Measurements from ENCODE around the gene SERPINI1.

Gene SERPINI1

GRCh38 chr3:167872032-167872431 is 136.5 kb downstream of the SERPINI1 start:
- Histone ChIP-seq H3K9ac (ENCODE audit: low read depth, low read length) (no peak overlapping the region), H3K27ac (ENCODE audit: low read length) (no peak overlapping the region), H3K4me1 (ENCODE audit: insufficient read depth, low read length) (0 out of 2 replicates have a peak, but pooled peaks cover 2% of the 10 kb centered on the region), H3K9me3 (ENCODE audit: insufficient read depth, low read depth, low read length) (no peaks in the 10 kb centered on the region), H3K36me3 (ENCODE audit: insufficient read depth, low read depth, low read length) (no peaks in the 10 kb centered on the region), H3K4me3 (ENCODE audit: low read length) (no peak overlapping the region), H3K27me3 (ENCODE audit: insufficient read depth, low read length) (no peaks in the 10 kb centered on the region)

GRCh38 chr3:167872941-167873340 is 137.4 kb downstream of the SERPINI1 start:
- no peak overlapping the region for H3K27ac ChIP-seq (ENCODE audit: low read length)
- no peaks in the 10 kb centered on the region for H3K36me3 ChIP-seq (ENCODE audit: insufficient read depth, low read depth, low read length)
- H3K4me1 ChIP-seq (ENCODE audit: insufficient read depth, low read length): 0 out of 2 replicates have a peak, but pooled peaks cover 2% of the 10 kb centered on the region
- no peaks in the 10 kb centered on the region for H3K9me3 ChIP-seq (ENCODE audit: insufficient read depth, low read depth, low read length)
- H3K4me3 ChIP-seq (ENCODE audit: low read length): no peak overlapping the region
- H3K9ac ChIP-seq (ENCODE audit: low read depth, low read length): no peak overlapping the region
- H3K27me3 ChIP-seq (ENCODE audit: insufficient read depth, low read length): no peaks in the 10 kb centered on the region

GRCh38 chr3:167874671-167875372 is 139.3 kb downstream of the SERPINI1 start:
- Histone ChIP-seq H3K27ac (ENCODE audit: low read length) (no peak overlapping the region), H3K4me1 (ENCODE audit: insufficient read depth, low read length) (0 out of 2 replicates have a peak, but pooled peaks cover 2% of the 10 kb centered on the region), H3K36me3 (ENCODE audit: insufficient read depth, low read depth, low read length) (no peaks in the 10 kb centered on the region), H3K9ac (ENCODE audit: low read depth, low read length) (no peak overlapping the region), H3K9me3 (ENCODE audit: insufficient read depth, low read depth, low read length) (no peaks in the 10 kb centered on the region), H3K27me3 (ENCODE audit: insufficient read depth, low read length) (no peaks in the 10 kb centered on the region), H3K4me3 (ENCODE audit: low read length) (no peak overlapping the region)
